ACC112 (cell line): ENCODE results near the gene PWWP2A.
"Not testable (repeated sequence)": the region's sequence is repeated elsewhere in the genome, so short reads cannot be mapped to it uniquely, and the experiment has no call there.

Experiments used
- H2AFZ ChIP-seq: fragments of 200-600 bp; sonication (generic); one replicate; pipeline ENCODE4 v1.6.0; 2017; ENCODE audit warnings: antibody characterized with exemption, low read length; ENCODE audit not compliant: unreplicated experiment
- H3K27ac ChIP-seq: fragments of 200-600 bp; sonication (generic); 2 replicates; pipeline ENCODE4 v1.5.1; 2014; ENCODE audit warnings: low read depth, mild to moderate bottlenecking, antibody characterized with exemption, low read length, moderate library complexity
- H3K27me3 ChIP-seq: fragments of 200-600 bp; sonication (generic); 2 replicates; pipeline ENCODE4 v1.6.1; 2014; ENCODE audit warnings: mild to moderate bottlenecking, antibody characterized with exemption, low read length, moderate library complexity, mixed read lengths; ENCODE audit not compliant: insufficient read depth
- H3K36me3 ChIP-seq: fragments of 200-600 bp; sonication (generic); 2 replicates; pipeline ENCODE4 v1.6.1; 2016; ENCODE audit warnings: mild to moderate bottlenecking, antibody characterized with exemption, low read length, moderate library complexity, mixed read lengths; ENCODE audit not compliant: insufficient read depth
- H3K4me1 ChIP-seq: fragments of 200-600 bp; sonication (generic); one replicate; pipeline ENCODE4 v1.6.1; 2016; ENCODE audit warnings: low read length, mixed read lengths; ENCODE audit not compliant: insufficient read depth, unreplicated experiment, control insufficient read depth
- H3K4me3 ChIP-seq: fragments of 200-600 bp; sonication (generic); 2 replicates; pipeline ENCODE4 v1.5.1; 2014; ENCODE audit warnings: mild to moderate bottlenecking, low read depth, low read length
- H3K79me2 ChIP-seq: fragments of 200-600 bp; sonication (generic); one replicate; pipeline ENCODE4 v1.6.0; 2016; ENCODE audit warnings: low read length; ENCODE audit not compliant: control insufficient read depth, unreplicated experiment, insufficient read depth

PWWP2A gene

GRCh38 chr5:160071916-160072315, 47.3 kb downstream of the PWWP2A start:
- H3K27ac ChIP-seq = no peak overlapping the region
- H3K79me2 ChIP-seq = no peaks in the 10 kb centered on the region
- H3K4me1 ChIP-seq = no peaks in the 10 kb centered on the region
- H3K36me3 ChIP-seq = no peaks in the 10 kb centered on the region
- H3K4me3 ChIP-seq = no peak overlapping the region
- no peak overlapping the region for H2AFZ ChIP-seq
- no peaks in the 10 kb centered on the region for H3K27me3 ChIP-seq

- H3K27ac ChIP-seq = no peak overlapping the region
- no peaks in the 10 kb centered on the region for H3K27me3 ChIP-seq
- H3K4me3 ChIP-seq = no peak overlapping the region
- no peak overlapping the region for H2AFZ ChIP-seq
- H3K36me3 ChIP-seq = no peaks in the 10 kb centered on the region
- H3K4me1 ChIP-seq = no peaks in the 10 kb centered on the region
- H3K79me2 ChIP-seq = no peaks in the 10 kb centered on the region
Observed at GRCh38 chr5:160071516-160071915, 47.7 kb downstream of the PWWP2A start.

- not testable (repeated sequence) for H3K4me1 ChIP-seq, H3K27ac ChIP-seq, H3K27me3 ChIP-seq, H3K79me2 ChIP-seq, H2AFZ ChIP-seq, H3K4me3 ChIP-seq
- H3K36me3 ChIP-seq = peaks cover 13% of the 10 kb centered on the region
Observed at GRCh38 chr5:160069120-160069519, 50.1 kb downstream of the PWWP2A start.

DNA sequence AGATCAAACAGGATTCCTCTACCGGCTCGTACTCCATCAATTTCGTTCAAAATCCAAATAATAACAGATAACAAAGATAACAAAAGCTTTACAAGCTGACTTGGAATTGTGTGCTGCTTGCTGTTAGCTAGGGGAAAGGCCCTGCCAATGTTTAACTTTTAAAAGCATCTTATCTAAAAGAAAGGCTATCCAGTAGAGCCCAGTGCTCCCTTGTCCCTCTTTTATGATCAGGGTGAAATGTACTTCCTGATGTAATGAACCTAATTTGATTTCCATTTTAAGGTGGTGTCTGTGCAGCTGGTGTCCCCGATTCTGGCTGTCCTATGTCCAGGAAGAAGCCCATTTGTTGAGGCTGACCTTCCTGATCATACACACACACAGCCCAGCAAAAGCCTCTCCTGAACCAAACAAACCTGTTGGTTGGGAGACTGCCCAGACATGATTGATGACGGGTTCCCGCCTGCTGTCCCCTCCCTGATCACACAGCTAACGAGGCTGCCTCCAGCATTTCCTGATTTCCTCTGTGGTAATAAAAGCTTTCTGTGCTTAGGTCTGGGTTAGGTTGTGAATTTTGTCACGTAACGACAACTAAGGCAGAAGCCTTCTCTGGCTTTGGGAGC, 54.1 kb downstream of the PWWP2A start:
- no peaks in the 10 kb centered on the region for H3K4me1 ChIP-seq
- peaks cover 13% of the 10 kb centered on the region for H3K36me3 ChIP-seq
- no peaks in the 10 kb centered on the region for H3K27me3 ChIP-seq
- H3K79me2 ChIP-seq = no peaks in the 10 kb centered on the region
- H3K4me3 ChIP-seq = no peak overlapping the region
- H2AFZ ChIP-seq = no peak overlapping the region
- no peak overlapping the region for H3K27ac ChIP-seq

- H3K36me3 ChIP-seq = peaks cover 13% of the 10 kb centered on the region
- H3K4me3 ChIP-seq = no peak overlapping the region
- no peak overlapping the region for H2AFZ ChIP-seq
- no peaks in the 10 kb centered on the region for H3K27me3 ChIP-seq
- H3K4me1 ChIP-seq = no peaks in the 10 kb centered on the region
- no peak overlapping the region for H3K27ac ChIP-seq
- no peaks in the 10 kb centered on the region for H3K79me2 ChIP-seq
Observed at GRCh38 chr5:160064417-160064810, 54.8 kb downstream of the PWWP2A start.

- Histone ChIP-seq H3K27ac (no peak overlapping the region), H2AFZ (no peak overlapping the region), H3K4me1 (no peaks in the 10 kb centered on the region), H3K36me3 (peaks cover 13% of the 10 kb centered on the region), H3K4me3 (no peak overlapping the region), H3K27me3 (no peaks in the 10 kb centered on the region), H3K79me2 (no peaks in the 10 kb centered on the region)
Observed at GRCh38 chr5:160061770-160062169, 57.5 kb downstream of the PWWP2A start.

DNA sequence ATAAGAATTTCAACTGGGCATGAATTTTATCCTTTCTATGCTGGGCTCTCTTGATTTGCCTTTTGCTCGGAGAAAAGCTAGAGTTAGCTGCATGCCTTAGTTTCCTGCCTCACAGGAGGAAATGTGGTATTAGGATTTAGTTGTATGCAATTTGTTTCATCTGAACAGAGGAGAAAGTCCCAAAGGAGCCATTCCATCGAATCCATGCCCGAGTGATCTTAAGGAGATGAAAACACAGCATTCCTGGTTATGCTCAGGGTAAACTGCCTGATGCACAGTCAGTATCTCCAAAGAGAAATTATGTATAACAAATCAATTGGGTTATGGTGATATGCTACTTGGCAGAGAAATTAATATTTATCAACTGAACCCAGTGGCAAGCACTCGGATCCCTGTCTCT, 59.2 kb downstream of the PWWP2A start:
- Histone ChIP-seq H3K4me1 (peaks cover 2% of the 10 kb centered on the region), H2AFZ (no peak overlapping the region), H3K79me2 (no peaks in the 10 kb centered on the region), H3K27ac (no peak overlapping the region), H3K4me3 (no peak overlapping the region), H3K36me3 (peaks cover 3% of the 10 kb centered on the region), H3K27me3 (no peaks in the 10 kb centered on the region)

DNA sequence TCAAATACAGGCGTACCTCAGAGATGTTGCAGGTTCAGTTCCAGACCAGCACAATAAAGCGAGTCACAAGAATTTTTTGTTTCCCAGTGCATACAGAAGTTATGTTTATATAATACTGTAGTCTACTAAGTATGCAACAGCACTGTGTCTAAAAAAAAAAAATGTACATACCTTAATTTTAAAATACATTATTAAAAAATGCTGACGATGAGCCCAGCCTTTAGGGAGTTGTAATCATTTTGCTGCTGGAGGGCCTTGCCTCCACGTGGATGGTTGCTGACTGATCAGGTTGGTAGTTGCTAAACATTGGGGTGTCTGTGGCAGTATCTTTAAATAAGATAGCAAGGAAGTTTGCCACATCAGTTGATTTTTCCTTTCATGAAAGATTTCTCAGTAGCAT, 62.0 kb downstream of the PWWP2A start:
- no peaks in the 10 kb centered on the region for H3K79me2 ChIP-seq
- no peak overlapping the region for H3K4me3 ChIP-seq
- peaks cover 17% of the 10 kb centered on the region for H3K4me1 ChIP-seq

DNA sequence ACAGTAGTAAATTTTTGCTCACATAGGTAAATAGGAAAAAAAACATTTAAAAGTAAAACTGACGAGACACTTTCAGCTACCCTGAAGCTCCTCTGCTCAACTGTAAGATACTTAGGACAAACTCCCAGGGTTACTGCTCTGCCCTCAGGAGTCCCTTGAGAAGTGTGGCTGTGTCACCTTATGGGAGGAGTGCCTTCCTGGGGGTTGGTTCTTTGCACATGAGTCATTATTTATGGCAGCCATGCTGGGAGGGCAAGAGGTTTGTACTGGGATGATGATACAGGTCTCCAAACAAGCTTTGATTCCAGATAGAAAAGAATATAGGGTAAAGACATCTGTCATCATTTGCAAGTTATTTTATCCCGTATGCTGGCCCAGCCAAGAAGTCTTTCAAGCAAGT, 64.4 kb downstream of the PWWP2A start:
- Histone ChIP-seq H3K36me3 (peaks cover 5% of the 10 kb centered on the region; the same call in 1 of the 2 replicates), H3K27ac (peak overlapping the region; percentile 11; the same call in 1 of the 2 replicates)

More for the DNA sequence above, 62.0 kb downstream of the PWWP2A start:
- Histone ChIP-seq H3K36me3 (no peaks in the 10 kb centered on the region), H3K27me3 (no peaks in the 10 kb centered on the region), H2AFZ (no peak overlapping the region), H3K27ac (no peak overlapping the region)

DNA sequence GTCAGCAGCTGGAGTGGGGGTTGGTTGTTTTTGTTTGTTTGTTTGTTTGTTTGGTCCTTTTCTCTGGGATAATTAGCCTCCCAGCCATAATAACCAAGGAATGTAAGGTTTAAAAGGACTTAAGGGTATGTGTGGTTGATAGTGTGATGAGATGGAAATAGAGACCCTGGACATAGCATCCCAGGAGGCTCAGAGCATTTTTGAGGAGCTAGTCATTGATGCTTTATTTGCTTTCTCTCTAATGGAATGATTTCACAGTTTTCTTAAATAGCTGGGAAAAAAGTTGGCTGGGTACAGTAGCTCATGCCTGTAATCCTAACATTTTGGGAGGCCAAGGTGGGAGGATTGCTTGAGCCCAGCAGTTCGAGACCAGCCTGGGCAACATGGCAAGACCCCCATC, 65.2 kb downstream of the PWWP2A start:
- Histone ChIP-seq H3K27ac (peak overlapping the region; percentile 11; the same call in 1 of the 2 replicates), H3K4me1 (peaks cover 17% of the 10 kb centered on the region), H3K27me3 (no peaks in the 10 kb centered on the region), H3K79me2 (no peaks in the 10 kb centered on the region), H2AFZ (no peak overlapping the region), H3K36me3 (peaks cover 5% of the 10 kb centered on the region; the same call in 1 of the 2 replicates), H3K4me3 (no peak overlapping the region)

More for the DNA sequence above, 64.4 kb downstream of the PWWP2A start:
- no peak overlapping the region for H2AFZ ChIP-seq
- no peaks in the 10 kb centered on the region for H3K79me2 ChIP-seq
- H3K27me3 ChIP-seq = no peaks in the 10 kb centered on the region
- H3K4me3 ChIP-seq = no peak overlapping the region
- H3K4me1 ChIP-seq = peaks cover 17% of the 10 kb centered on the region

DNA sequence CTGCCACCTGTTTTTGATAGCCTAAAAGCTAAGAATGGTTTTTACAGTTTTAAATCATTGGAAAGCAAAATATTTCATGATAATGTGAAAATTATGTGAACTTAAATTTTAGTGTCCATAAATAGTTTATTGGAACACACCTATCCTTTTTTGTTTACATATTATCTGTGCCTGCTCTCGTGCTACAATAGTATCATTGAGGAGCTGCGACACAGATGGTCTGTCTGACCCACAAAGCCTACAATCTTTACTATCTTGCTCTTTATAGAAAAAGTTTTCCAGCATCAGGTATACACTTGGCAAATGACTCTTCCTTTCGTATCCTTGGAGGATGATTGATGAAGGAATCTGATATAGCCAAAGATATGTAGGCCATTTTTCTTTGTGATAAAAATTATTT, 70.2 kb downstream of the PWWP2A start:
- Histone ChIP-seq H3K36me3 (peaks cover 5% of the 10 kb centered on the region; the same call in 1 of the 2 replicates), H3K27ac (no peak overlapping the region), H3K79me2 (no peaks in the 10 kb centered on the region), H3K27me3 (no peaks in the 10 kb centered on the region), H3K4me1 (peaks cover 17% of the 10 kb centered on the region), H3K4me3 (no peak overlapping the region), H2AFZ (no peak overlapping the region)
